ENCODE measurements around the gene CS.

CS gene

DNA sequence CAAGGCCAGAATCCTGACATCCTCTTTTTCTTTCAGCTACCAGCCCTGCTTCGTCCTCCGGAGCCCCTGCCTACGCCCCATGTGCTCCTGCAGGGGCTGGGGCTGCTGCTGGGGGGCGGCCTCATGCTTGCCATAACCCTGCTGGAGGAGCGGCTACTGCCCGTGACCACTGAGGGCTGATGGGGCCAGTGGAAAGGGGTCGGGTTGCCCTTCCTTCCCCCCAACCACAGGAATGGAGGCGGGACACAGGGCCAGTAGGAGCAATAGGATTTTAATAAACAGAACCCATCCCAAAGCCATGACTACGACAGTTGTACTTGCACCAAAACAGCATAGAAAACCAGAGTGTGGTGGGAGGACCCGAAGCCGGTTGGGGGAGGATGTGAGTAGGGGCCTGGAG lies 62.6 kb downstream of the CS start:
- H3K4me2 ChIP-seq (ENCODE audit: low read length), result no peak overlapping the region
- no peak overlapping the region for H2AFZ ChIP-seq (ENCODE audit: low read depth, low read length)
- no peak overlapping the region for H3K9ac ChIP-seq (ENCODE audit: low read length)
- H3K4me3 ChIP-seq (ENCODE audit: low read length), result no peak overlapping the region
- H3K27me3 ChIP-seq (ENCODE audit: low read depth, low read length), result no peaks in the 10 kb centered on the region
- peaks cover 16% of the 10 kb centered on the region for H3K36me3 ChIP-seq (replicated peaks; ENCODE audit: low read depth, low read length)
- no peaks in the 10 kb centered on the region for H3K4me1 ChIP-seq (ENCODE audit: low read length)
- no peaks in the 10 kb centered on the region for H3K9me3 ChIP-seq (ENCODE audit: insufficient read depth, low read length)
- H3K79me2 ChIP-seq (ENCODE audit: low read length), result no peaks in the 10 kb centered on the region
- H4K20me1 ChIP-seq (ENCODE audit: insufficient read depth, low read length), result no peaks in the 10 kb centered on the region
- no peak for TF ChIP-seq EZH2phosphoT487 (IDR thresholded peaks at IDR 0.05; ENCODE audit: low read depth)
- TF ChIP-seq, protein P1, sequence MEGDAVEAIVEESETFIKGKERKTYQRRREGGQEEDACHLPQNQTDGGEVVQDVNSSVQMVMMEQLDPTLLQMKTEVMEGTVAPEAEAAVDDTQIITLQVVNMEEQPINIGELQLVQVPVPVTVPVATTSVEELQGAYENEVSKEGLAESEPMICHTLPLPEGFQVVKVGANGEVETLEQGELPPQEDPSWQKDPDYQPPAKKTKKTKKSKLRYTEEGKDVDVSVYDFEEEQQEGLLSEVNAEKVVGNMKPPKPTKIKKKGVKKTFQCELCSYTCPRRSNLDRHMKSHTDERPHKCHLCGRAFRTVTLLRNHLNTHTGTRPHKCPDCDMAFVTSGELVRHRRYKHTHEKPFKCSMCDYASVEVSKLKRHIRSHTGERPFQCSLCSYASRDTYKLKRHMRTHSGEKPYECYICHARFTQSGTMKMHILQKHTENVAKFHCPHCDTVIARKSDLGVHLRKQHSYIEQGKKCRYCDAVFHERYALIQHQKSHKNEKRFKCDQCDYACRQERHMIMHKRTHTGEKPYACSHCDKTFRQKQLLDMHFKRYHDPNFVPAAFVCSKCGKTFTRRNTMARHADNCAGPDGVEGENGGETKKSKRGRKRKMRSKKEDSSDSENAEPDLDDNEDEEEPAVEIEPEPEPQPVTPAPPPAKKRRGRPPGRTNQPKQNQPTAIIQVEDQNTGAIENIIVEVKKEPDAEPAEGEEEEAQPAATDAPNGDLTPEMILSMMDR (IDR thresholded peaks at IDR 0.05; ENCODE audit: low read depth, low read length), result no peak
- H3K27ac ChIP-seq (ENCODE audit: low read length), result no peak overlapping the region

DNA sequence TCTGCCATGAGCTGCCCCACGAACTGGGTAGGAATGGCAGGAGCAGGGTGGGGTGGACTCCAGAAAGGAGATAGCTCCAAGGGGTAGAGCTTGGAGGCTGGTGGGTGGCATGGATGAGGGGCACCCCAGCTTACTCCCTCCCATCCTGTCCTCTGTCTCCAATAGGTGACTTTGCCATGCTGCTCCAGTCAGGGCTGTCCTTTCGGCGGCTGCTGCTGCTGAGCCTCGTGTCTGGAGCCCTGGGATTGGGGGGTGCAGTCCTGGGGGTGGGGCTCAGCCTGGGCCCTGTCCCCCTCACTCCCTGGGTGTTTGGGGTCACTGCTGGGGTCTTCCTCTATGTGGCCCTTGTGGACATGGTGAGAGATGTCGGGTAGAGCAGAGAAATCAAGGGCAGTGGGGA lies 63.1 kb downstream of the CS start:
- Histone ChIP-seq H4K20me1 (ENCODE audit: insufficient read depth, low read length) (no peaks in the 10 kb centered on the region), H3K9ac (ENCODE audit: low read length) (no peak overlapping the region), H3K79me2 (ENCODE audit: low read length) (no peaks in the 10 kb centered on the region), H3K4me1 (ENCODE audit: low read length) (no peaks in the 10 kb centered on the region), H3K4me2 (ENCODE audit: low read length) (no peak overlapping the region), H3K36me3 (replicated peaks; ENCODE audit: low read depth, low read length) (peaks cover 11% of the 10 kb centered on the region), H3K9me3 (ENCODE audit: insufficient read depth, low read length) (no peaks in the 10 kb centered on the region), H2AFZ (ENCODE audit: low read depth, low read length) (no peak overlapping the region), H3K27ac (ENCODE audit: low read length) (no peak overlapping the region), H3K4me3 (ENCODE audit: low read length) (no peak overlapping the region), H3K27me3 (ENCODE audit: low read depth, low read length) (no peaks in the 10 kb centered on the region)
- TF ChIP-seq, protein P1 (IDR thresholded peaks at IDR 0.05; ENCODE audit: low read depth, low read length), result no peak
- TF ChIP-seq EZH2phosphoT487 (IDR thresholded peaks at IDR 0.05; ENCODE audit: low read depth), result no peak

DNA sequence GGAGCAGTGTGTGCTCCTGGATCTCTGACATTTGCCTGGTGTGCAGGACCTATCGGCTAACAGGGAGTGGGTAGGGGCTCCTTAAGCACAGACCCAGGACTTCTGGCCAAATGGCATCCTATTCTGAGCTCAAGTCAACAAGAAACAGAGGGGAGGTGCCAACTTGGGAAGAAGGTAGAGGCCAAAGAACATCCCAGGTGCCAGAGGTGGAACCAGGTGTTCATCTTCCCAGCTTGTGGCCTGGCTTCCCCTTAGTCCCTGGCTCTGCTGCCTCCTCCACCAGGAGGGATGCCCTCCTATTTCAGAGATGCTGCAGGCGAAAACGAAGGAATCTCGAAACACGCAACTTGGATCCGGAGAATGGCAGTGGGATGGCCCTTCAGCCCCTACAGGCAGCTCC lies 64.0 kb downstream of the CS start:
- H3K79me2 ChIP-seq (ENCODE audit: low read length), result no peaks in the 10 kb centered on the region
- no peaks in the 10 kb centered on the region for H3K9me3 ChIP-seq (ENCODE audit: insufficient read depth, low read length)
- H3K9ac ChIP-seq (ENCODE audit: low read length), result no peak overlapping the region
- H3K4me2 ChIP-seq (ENCODE audit: low read length), result no peak overlapping the region
- no peaks in the 10 kb centered on the region for H4K20me1 ChIP-seq (ENCODE audit: insufficient read depth, low read length)
- H3K4me3 ChIP-seq (ENCODE audit: low read length), result no peak overlapping the region
- H2AFZ ChIP-seq (ENCODE audit: low read depth, low read length), result no peak overlapping the region
- no peaks in the 10 kb centered on the region for H3K27me3 ChIP-seq (ENCODE audit: low read depth, low read length)
- no peaks in the 10 kb centered on the region for H3K4me1 ChIP-seq (ENCODE audit: low read length)
- peaks cover 6% of the 10 kb centered on the region for H3K36me3 ChIP-seq (replicated peaks; ENCODE audit: low read depth, low read length)
- H3K27ac ChIP-seq (ENCODE audit: low read length), result no peak overlapping the region
- TF ChIP-seq, protein P1 (IDR thresholded peaks at IDR 0.05; ENCODE audit: low read depth, low read length), result no peak
- TF ChIP-seq EZH2phosphoT487 (IDR thresholded peaks at IDR 0.05; ENCODE audit: low read depth), result no peak

DNA sequence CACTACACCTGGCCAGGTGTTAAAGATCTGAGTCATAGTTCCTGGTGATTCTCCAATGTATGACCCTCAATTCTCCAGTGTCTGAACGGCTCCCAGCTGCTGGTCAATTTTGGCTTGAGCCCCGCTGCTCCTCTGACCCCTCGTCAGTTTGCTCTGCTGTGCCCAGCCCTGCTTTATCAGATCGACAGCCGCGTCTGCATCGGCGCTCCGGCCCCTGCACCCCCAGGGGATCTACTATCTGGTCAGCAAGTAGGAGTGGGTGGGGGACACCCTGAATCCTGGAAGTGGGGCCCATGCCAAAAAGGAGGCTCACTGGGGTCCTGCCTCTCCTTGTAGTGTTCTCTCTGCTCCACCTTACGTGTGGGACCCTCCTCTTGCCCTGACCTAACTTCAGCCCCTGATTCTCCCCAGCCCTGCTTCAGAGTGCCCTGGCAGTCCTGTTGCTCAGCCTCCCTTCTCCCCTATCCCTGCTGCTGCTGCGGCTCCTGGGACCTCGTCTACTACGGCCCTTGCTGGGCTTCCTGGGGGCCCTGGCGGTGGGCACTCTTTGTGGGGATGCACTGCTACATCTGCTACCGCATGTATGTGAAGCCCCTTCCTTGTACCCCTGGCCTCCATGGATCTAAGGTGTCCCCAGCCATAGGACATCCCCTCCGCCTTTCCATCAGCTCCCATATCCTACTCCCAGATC lies 65.2 kb downstream of the CS start:
- no peaks in the 10 kb centered on the region for H3K36me3 ChIP-seq (replicated peaks; ENCODE audit: low read depth, low read length)
- no peaks in the 10 kb centered on the region for H4K20me1 ChIP-seq (ENCODE audit: insufficient read depth, low read length)
- no peaks in the 10 kb centered on the region for H3K27me3 ChIP-seq (ENCODE audit: low read depth, low read length)
- H3K79me2 ChIP-seq (ENCODE audit: low read length), result no peaks in the 10 kb centered on the region
- no peak for TF ChIP-seq EZH2phosphoT487 (IDR thresholded peaks at IDR 0.05; ENCODE audit: low read depth)
- TF ChIP-seq, protein P1 (IDR thresholded peaks at IDR 0.05; ENCODE audit: low read depth, low read length), result no peak
- H3K4me3 ChIP-seq (ENCODE audit: low read length), result no peak overlapping the region
- no peak overlapping the region for H3K27ac ChIP-seq (ENCODE audit: low read length)
- H3K4me1 ChIP-seq (ENCODE audit: low read length), result no peaks in the 10 kb centered on the region
- H3K9ac ChIP-seq (ENCODE audit: low read length), result no peak overlapping the region
- no peak overlapping the region for H3K4me2 ChIP-seq (ENCODE audit: low read length)
- no peaks in the 10 kb centered on the region for H3K9me3 ChIP-seq (ENCODE audit: insufficient read depth, low read length)
- H2AFZ ChIP-seq (ENCODE audit: low read depth, low read length), result no peak overlapping the region

Data from OCI-LY3 (cell line).